Type B pancreatic cell (in vitro differentiated cells): Measurements from ENCODE around the gene KRTAP1-5. TPM values are rescaled to one million over a fixed set of nuclear protein-coding genes. Genes with fewer than 3 reads are reported as not detected.

Experiments used
- DNase-seq: peaks from one replicate; pipeline ENCODE4 v3.0.0; 2021; ENCODE audit warnings: mixed read lengths; ENCODE audit not compliant: unreplicated experiment; ENCODE audit errors: extremely low spot score
- H3K27ac Mint-ChIP-seq: 2 replicates; pipeline ENCODE4 v1.8.0; 2021; ENCODE audit warnings: mild to moderate bottlenecking, mixed read lengths
- H3K27me3 Mint-ChIP-seq: 2 replicates; pipeline ENCODE4 v1.8.0; 2021; ENCODE audit warnings: mixed read lengths
- H3K36me3 Mint-ChIP-seq: 2 replicates; pipeline ENCODE4 v1.8.0; 2021; ENCODE audit warnings: mixed read lengths
- H3K4me1 Mint-ChIP-seq: one replicate; pipeline ENCODE4 v1.8.0; 2021; ENCODE audit warnings: mixed read lengths; ENCODE audit not compliant: unreplicated experiment
- H3K4me3 Mint-ChIP-seq: 2 replicates; pipeline ENCODE4 v1.8.0; 2021; ENCODE audit warnings: mild to moderate bottlenecking, mixed read lengths
- H3K9me3 Mint-ChIP-seq: 2 replicates; pipeline ENCODE4 v1.8.0; 2021; ENCODE audit warnings: mixed read lengths
- CTCF ChIP-seq: fragments of 200-600 bp; sonication (generic); conservative IDR thresholded peaks from 2 replicates; pipeline ENCODE4 v1.5.0; 2021; ENCODE audit warnings: antibody characterized with exemption, mild to moderate bottlenecking
- total RNA-seq: library from RNA; stranded (reverse); gene quantifications from 2 replicates; pipeline ENCODE4 v1.2.1, GENCODE V29; 2021; ENCODE audit warnings: low replicate concordance

KRTAP1-5 gene
- total RNA-seq, 1 donor from 2014 or later = not detected

- no peak for TF ChIP-seq CTCF
- H3K27ac Mint-ChIP-seq = no peak overlapping the region
- no peak for DNase-seq
- H3K4me1 Mint-ChIP-seq = no peaks in the 10 kb centered on the region
- H3K36me3 Mint-ChIP-seq = no peaks in the 10 kb centered on the region
- H3K4me3 Mint-ChIP-seq = no peak overlapping the region
- H3K9me3 Mint-ChIP-seq = peaks cover 4% of the 10 kb centered on the region
- H3K27me3 Mint-ChIP-seq = no peaks in the 10 kb centered on the region
These were observed 30.2 kb downstream of the KRTAP1-5 start for GRCh38 chr17:40996829-40997228.

GRCh38 chr17:40995116-40995515 lies 31.9 kb downstream of the KRTAP1-5 start:
- no peaks in the 10 kb centered on the region for H3K4me1 Mint-ChIP-seq
- H3K27me3 Mint-ChIP-seq = no peaks in the 10 kb centered on the region
- H3K36me3 Mint-ChIP-seq = no peaks in the 10 kb centered on the region
- no peaks in the 10 kb centered on the region for H3K9me3 Mint-ChIP-seq
- no peak for TF ChIP-seq CTCF
- no peak for DNase-seq
- no peak overlapping the region for H3K27ac Mint-ChIP-seq
- no peak overlapping the region for H3K4me3 Mint-ChIP-seq

GRCh38 chr17:40993839-40994238 lies 33.2 kb downstream of the KRTAP1-5 start, which contains the start of gene KRTAP3-3:
Gene KRTAP3-3 (minus strand): TSS chr17:40994164. CDS start chr17:40994097, 67 bp downstream.
- no peak for TF ChIP-seq CTCF
- no peaks in the 10 kb centered on the region for H3K4me1 Mint-ChIP-seq
- H3K9me3 Mint-ChIP-seq = no peaks in the 10 kb centered on the region
- no peaks in the 10 kb centered on the region for H3K27me3 Mint-ChIP-seq
- no peaks in the 10 kb centered on the region for H3K36me3 Mint-ChIP-seq
- no peak within 1 kb of the TSS for H3K27ac Mint-ChIP-seq
- no peak within 1 kb of the TSS for H3K4me3 Mint-ChIP-seq
- no peak for DNase-seq

- Mint-ChIP-seq H3K9me3 (no peaks in the 10 kb centered on the region), H3K27ac (no peak overlapping the region), H3K36me3 (no peaks in the 10 kb centered on the region), H3K27me3 (no peaks in the 10 kb centered on the region), H3K4me3 (no peak overlapping the region), H3K4me1 (no peaks in the 10 kb centered on the region)
- no peak for TF ChIP-seq CTCF
- DNase-seq = no peak
These were observed 33.9 kb downstream of the KRTAP1-5 start for GRCh38 chr17:40993084-40993483.

GRCh38 chr17:40992666-40993065 lies 34.3 kb downstream of the KRTAP1-5 start:
- Mint-ChIP-seq H3K27me3 (no peaks in the 10 kb centered on the region), H3K27ac (no peak overlapping the region), H3K4me3 (no peak overlapping the region), H3K4me1 (peaks cover 2% of the 10 kb centered on the region), H3K36me3 (no peaks in the 10 kb centered on the region), H3K9me3 (no peaks in the 10 kb centered on the region)
- no peak for DNase-seq
- TF ChIP-seq CTCF = no peak

GRCh38 chr17:40986920-40987319 lies 40.1 kb downstream of the KRTAP1-5 start:
- peak overlapping the region; percentile 50 for H3K4me3 Mint-ChIP-seq
- DNase-seq = no peak
- H3K4me1 Mint-ChIP-seq = peaks cover 11% of the 10 kb centered on the region
- H3K27me3 Mint-ChIP-seq = no peaks in the 10 kb centered on the region
- H3K36me3 Mint-ChIP-seq = no peaks in the 10 kb centered on the region
- H3K9me3 Mint-ChIP-seq = no peaks in the 10 kb centered on the region
- peak overlapping the region; percentile 62 for H3K27ac Mint-ChIP-seq
- TF ChIP-seq CTCF = no peak
